NCI-H69 (cell line): ENCODE results near the gene HYAL3.
"Not testable (repeated sequence)": the region's sequence is repeated elsewhere in the genome, so short reads cannot be mapped to it uniquely, and the experiment has no call there.

Experiments used
- DNase-seq: peaks from one replicate; lab custom pipeline; 2025; lab: John Stamatoyannopoulos, UW

The HYAL3 gene

GRCh38 chr3:50258029-50258680, 41.0 kb downstream of the HYAL3 start:
- peak; percentile 44 for DNase-seq

GRCh38 chr3:50256978-50257890, 42.0 kb downstream of the HYAL3 start:
- DNase-seq = peak; percentile 52

GRCh38 chr3:50255251-50255615, 44.0 kb downstream of the HYAL3 start:
- DNase-seq = peak; percentile 27

- DNase-seq = no peak
Observed at GRCh38 chr3:50254577-50255250, 44.5 kb downstream of the HYAL3 start.

- DNase-seq = no peak
Observed at GRCh38 chr3:50251220-50251619, 48.0 kb downstream of the HYAL3 start.

- peak; percentile 38 for DNase-seq
Observed at GRCh38 chr3:50250514-50250913, 48.7 kb downstream of the HYAL3 start.

GRCh38 chr3:50249457-50249856, 49.7 kb downstream of the HYAL3 start:
- no peak for DNase-seq

GRCh38 chr3:50248387-50248786, 50.8 kb downstream of the HYAL3 start:
- DNase-seq = peak; percentile 39

- DNase-seq = peak; percentile 54
Observed at GRCh38 chr3:50246517-50246954, 52.7 kb downstream of the HYAL3 start.

- DNase-seq = peak; percentile 86
Observed at GRCh38 chr3:50245831-50246516, 53.2 kb downstream of the HYAL3 start.

- no peak for DNase-seq
Observed at GRCh38 chr3:50245251-50245745, 53.9 kb downstream of the HYAL3 start.

- DNase-seq = not testable (repeated sequence)
Observed at GRCh38 chr3:50244813-50245212, 54.4 kb downstream of the HYAL3 start.

GRCh38 chr3:50243543-50243895, 55.7 kb downstream of the HYAL3 start:
- DNase-seq = no peak

- no peak for DNase-seq
Observed at GRCh38 chr3:50242851-50243542, 56.2 kb downstream of the HYAL3 start.
